Kidney (tissue), 14 donors: ENCODE results near the gene LDLRAD4. TPM values are rescaled to one million over a fixed set of nuclear protein-coding genes. Genes with fewer than 3 reads are reported as not detected.

Source experiments
- DNase-seq, 5 donors: peaks; one replicate each; pipeline ENCODE4 v3.0.0-alpha.2; 2013 to 2020
- FAIRE-seq: peaks from 2 replicates; lab custom pipeline; 2012; peaks lifted over from hg19 to GRCh38; lab: Jason Lieb, UNC
- H3K27ac ChIP-seq, 2 donors: one replicate each; pipeline ENCODE4 v1.7.0; 2013; ENCODE audit warnings: low read depth in 2 of 2, low read length in 2 of 2, inconsistent platforms in 1 of 2
- H3K27me3 ChIP-seq: one replicate; pipeline ENCODE4 v1.7.1; 2013; ENCODE audit warnings: low read length, inconsistent platforms; ENCODE audit not compliant: control insufficient read depth, insufficient read depth
- H3K36me3 ChIP-seq, 3 donors: one replicate each; pipeline versions ENCODE4 v1.7.0 to v1.7.1; 2013; ENCODE audit warnings: low read length in 3 of 3, control low read depth in 1 of 3, inconsistent platforms in 1 of 3; ENCODE audit not compliant: insufficient read depth in 3 of 3, control insufficient read depth in 2 of 3
- H3K4me1 ChIP-seq, 3 donors: one replicate each; pipeline versions ENCODE4 v1.7.0 to v1.7.1; 2013; ENCODE audit warnings: low read length in 3 of 3, inconsistent platforms in 1 of 3, low read depth in 1 of 3; ENCODE audit not compliant: control insufficient read depth in 2 of 3, insufficient read depth in 2 of 3
- H3K4me3 ChIP-seq, 3 donors: one replicate each; pipeline versions ENCODE4 v1.7.0 to v1.8.1; 2013; ENCODE audit warnings: low read length in 3 of 3, control low read depth in 1 of 3, inconsistent platforms in 1 of 3
- H3K9ac ChIP-seq, 3 donors: one replicate each; pipeline versions ENCODE4 v1.7.0 to v1.7.1; 2013; ENCODE audit warnings: low read length in 3 of 3, control low read depth in 1 of 3, inconsistent platforms in 1 of 3
- H3K9me3 ChIP-seq, 3 donors: one replicate each; pipeline versions ENCODE4 v1.7.0 to v1.7.1; 2013; ENCODE audit warnings: low read length in 3 of 3, control low read depth in 1 of 3, inconsistent platforms in 1 of 3; ENCODE audit not compliant: control insufficient read depth in 2 of 3, insufficient read depth in 1 of 3
- CTCF ChIP-seq: IDR thresholded peaks from 3 replicates; pipeline ENCODE4 v1.5.1; 2012; ENCODE audit warnings: mild to moderate bottlenecking, moderate library complexity, borderline replicate concordance; ENCODE audit not compliant: insufficient read depth; ENCODE audit errors: extremely low read depth
- intact Hi-C: fragments of 100-400 bp; cut with DNase I; formaldehyde crosslinking; loops from one replicate; pipeline ENCODE4 v1.11.1; 2022
- polyA plus RNA-seq: library from polyadenylated mRNA; stranded (reverse); fragments of 350-450 nt; fragmentation: Illumina TruSeq; extraction: RNeasy Lipid Tissue Mini Kit (QIAGEN cat#74804); gene quantifications from one replicate; pipeline ENCODE4 v1.2.3, GENCODE V29; 2014; ENCODE audit warnings: low read depth, low replicate concordance; ENCODE audit not compliant: insufficient read depth
- total RNA-seq: library from RNA; stranded (reverse); fragmentation: NEBNext Ultra II Directional; extraction: Animal tissue kit (Norgen Biotek cat#: 25700); gene quantifications from one replicate; pipeline ENCODE4 v1.2.1, GENCODE V29; 2021
- donor health status: control.
- donor health status: control.
- donor health status: control.
- donor health status: control.
- donor health status: control.
- donor health status: DM: yes; HTN: yes; CAD: no.
- donor health status: Normal renal cell carcinoma (clear cell type).

Gene LDLRAD4
- total and polyA plus RNA-seq, 2 donors from 2014 or later = 2.3 to 42.3 TPM

GRCh38 chr18:13319629-13320028 is 101.1 kb downstream of the LDLRAD4 start:
- FAIRE-seq = peak; percentile 38
- peaks cover 0 to 3% (median 0%) of the 10 kb centered on the region in 3 donors for H3K4me1 ChIP-seq
- H3K4me3 ChIP-seq = no peak overlapping the region
- H3K27ac ChIP-seq = peak overlapping the region in 1 of 2 donors; percentile 69
- H3K9me3 ChIP-seq = peaks cover 0 to 5% (median 0%) of the 10 kb centered on the region in 3 donors
- H3K36me3 ChIP-seq = no peaks in the 10 kb centered on the region
- intact Hi-C loops = no loop called here
- DNase-seq = peak in 1 of 5 donors; percentile 25
- H3K27me3 ChIP-seq = no peaks in the 10 kb centered on the region
- no peak for TF ChIP-seq CTCF
- H3K9ac ChIP-seq = no peak overlapping the region

GRCh38 chr18:13320096-13320495 is 101.5 kb downstream of the LDLRAD4 start:
- H3K9ac ChIP-seq = no peak overlapping the region
- FAIRE-seq (no peak), DNase-seq (no peak)
- no peak overlapping the region for H3K4me3 ChIP-seq
- peaks cover 0 to 5% (median 0%) of the 10 kb centered on the region in 3 donors for H3K9me3 ChIP-seq
- intact Hi-C loops = no loop called here
- TF ChIP-seq CTCF = no peak
- H3K36me3 ChIP-seq = no peaks in the 10 kb centered on the region
- H3K4me1 ChIP-seq = peaks cover 0 to 3% (median 0%) of the 10 kb centered on the region in 3 donors
- no peaks in the 10 kb centered on the region for H3K27me3 ChIP-seq
- H3K27ac ChIP-seq = peak overlapping the region; percentile 15 to 69

- no peak for TF ChIP-seq CTCF
- no peak overlapping the region for H3K9ac ChIP-seq
- no peak overlapping the region for H3K4me3 ChIP-seq
- H3K9me3 ChIP-seq = peaks cover 0 to 3% (median 0%) of the 10 kb centered on the region in 3 donors
- intact Hi-C loops = no loop called here
- no peaks in the 10 kb centered on the region for H3K36me3 ChIP-seq
- H3K27me3 ChIP-seq = no peaks in the 10 kb centered on the region
- H3K4me1 ChIP-seq = peaks cover 0 to 3% (median 0%) of the 10 kb centered on the region in 3 donors
- no peak for DNase-seq
- no peak for FAIRE-seq
- H3K27ac ChIP-seq = peak overlapping the region in 1 of 2 donors; percentile 15
These were observed 102.4 kb downstream of the LDLRAD4 start for GRCh38 chr18:13320891-13321425.

- DNase-seq (no peak), FAIRE-seq (peak; percentile 27)
- no peak for TF ChIP-seq CTCF
- Histone ChIP-seq H3K4me3 (no peak overlapping the region), H3K9me3 (no peaks in the 10 kb centered on the region), H3K36me3 (no peaks in the 10 kb centered on the region), H3K9ac (no peak overlapping the region), H3K27me3 (no peaks in the 10 kb centered on the region), H3K27ac (no peak overlapping the region), H3K4me1 (peaks cover 0 to 3% (median 0%) of the 10 kb centered on the region in 3 donors)
- intact Hi-C loops = no loop called here
These were observed 103.4 kb downstream of the LDLRAD4 start for GRCh38 chr18:13321923-13322322.
